DMS53 treated with DMSO at 0.1 percent for 48 hours (cell line): ENCODE results near the gene RPS4Y1.
"Not testable (repeated sequence)": the region's sequence is repeated elsewhere in the genome, so short reads cannot be mapped to it uniquely, and the experiment has no call there.

Experiments used
- DNase-seq: peaks from one replicate; lab custom pipeline; 2025; ENCODE audit not compliant: unreplicated experiment; lab: John Stamatoyannopoulos, UW

The RPS4Y1 gene

GRCh38 chrY:2841471-2841893, at the start of gene RPS4Y1:
Gene RPS4Y1 (plus strand): TSS chrY:2841602. CDS start chrY:2841625, 23 bp downstream.
- DNase-seq: no peak

- DNase-seq: no peak
Measured at GRCh38 chrY:2796977-2797523, 44.4 kb upstream of the RPS4Y1 start.

GRCh38 chrY:2797991-2798390, 43.4 kb upstream of the RPS4Y1 start:
- DNase-seq: no peak

- DNase-seq: no peak
Measured at GRCh38 chrY:2800246-2800645, 41.2 kb upstream of the RPS4Y1 start.

GRCh38 chrY:2817146-2817896, 24.1 kb upstream of the RPS4Y1 start:
- DNase-seq: not testable (repeated sequence)

GRCh38 chrY:2824471-2824870, 16.9 kb upstream of the RPS4Y1 start:
- no peak for DNase-seq

- no peak for DNase-seq
Measured at GRCh38 chrY:2828497-2828896, 12.9 kb upstream of the RPS4Y1 start.

GRCh38 chrY:2835230-2835629, 6.2 kb upstream of the RPS4Y1 start:
- DNase-seq: no peak

- no peak for DNase-seq
Measured at GRCh38 chrY:2837078-2837477, 4.3 kb upstream of the RPS4Y1 start.

- DNase-seq: no peak
Measured at GRCh38 chrY:2837932-2838331, 3.5 kb upstream of the RPS4Y1 start.

- DNase-seq: no peak
Measured at GRCh38 chrY:2846791-2847190, 5.4 kb downstream of the RPS4Y1 start.

- DNase-seq: no peak
Measured at GRCh38 chrY:2848384-2848783, 7.0 kb downstream of the RPS4Y1 start.

GRCh38 chrY:2849368-2849767, 8.0 kb downstream of the RPS4Y1 start:
- no peak for DNase-seq

- DNase-seq: no peak
Measured at GRCh38 chrY:2854145-2854774, 12.9 kb downstream of the RPS4Y1 start.

GRCh38 chrY:2857068-2857467, 15.7 kb downstream of the RPS4Y1 start:
- DNase-seq: no peak

- DNase-seq: no peak
Measured at GRCh38 chrY:2857686-2858085, 16.3 kb downstream of the RPS4Y1 start.

GRCh38 chrY:2859782-2860181, 18.4 kb downstream of the RPS4Y1 start:
- DNase-seq: no peak

- DNase-seq: no peak
Measured at GRCh38 chrY:2860511-2860910, 19.1 kb downstream of the RPS4Y1 start.

- no peak for DNase-seq
Measured at GRCh38 chrY:2866581-2866980, 25.2 kb downstream of the RPS4Y1 start.

- DNase-seq: no peak
Measured at GRCh38 chrY:2867469-2867868, 26.1 kb downstream of the RPS4Y1 start.

- DNase-seq: no peak
Measured at GRCh38 chrY:2868035-2868607, 26.7 kb downstream of the RPS4Y1 start.

- not testable (repeated sequence) for DNase-seq
Measured at GRCh38 chrY:2872234-2872633, 30.8 kb downstream of the RPS4Y1 start.
